Vagina (tissue), 2 donors: Measurements from ENCODE around the gene SPRYD3.

Experiments used
- CTCF ChIP-seq, 3 experiments: fragments of 450-650 bp in 2 of 3; fragments of 200-600 bp in 1 of 3; sonication (generic) in 1 of 3; IDR thresholded peaks; one replicate each; pipeline ENCODE4 v1.5.1; 2017 to 2019; ENCODE audit warnings: antibody characterized with exemption in 3 of 3, mild to moderate bottlenecking in 2 of 3, moderate library complexity in 2 of 3
- POLR2A ChIP-seq, 2 donors: fragments of 450-650 bp; IDR thresholded peaks; one replicate each; pipeline ENCODE4 v1.6.1; 2017; ENCODE audit warnings: antibody characterized with exemption in 2 of 2, mild to moderate bottlenecking in 2 of 2, moderate library complexity in 2 of 2

GRCh38 chr12:53093777-53094393 is 14.7 kb upstream of the SPRYD3 start:
- no peak for TF ChIP-seq CTCF (IDR thresholded peaks at IDR 0.05)
- TF ChIP-seq POLR2A (IDR thresholded peaks at IDR 0.05) = no peak
